SHP77 treated with DMSO at 0.1 percent for 48 hours (cell line): Measurements from ENCODE around the gene HDAC4.

Source experiments
- DNase-seq: peaks from one replicate; lab custom pipeline; 2025; lab: John Stamatoyannopoulos, UW

The HDAC4 gene

GRCh38 chr2:239201884-239202283 is 198.9 kb downstream of the HDAC4 start:
- DNase-seq, result no peak

DNA sequence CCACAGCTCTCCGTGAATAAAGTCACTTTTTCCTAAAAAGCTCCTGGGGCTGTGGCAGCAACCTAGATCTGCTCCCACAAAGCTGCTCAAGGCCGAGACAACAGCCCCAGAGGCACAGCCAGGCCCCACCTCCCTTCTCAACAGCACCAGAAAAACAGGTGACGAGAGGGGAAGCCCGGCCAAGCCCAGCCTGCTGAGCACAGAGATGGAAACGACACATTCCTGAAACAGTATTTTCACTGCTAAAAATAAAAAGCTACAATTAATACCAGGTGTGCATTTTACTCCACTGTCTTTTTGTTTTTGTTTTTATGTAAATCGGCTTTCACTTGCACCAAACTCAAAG is 199.3 kb downstream of the HDAC4 start:
- no peak for DNase-seq

- DNase-seq, result no peak
Observed at GRCh38 chr2:239200646-239201530, 199.9 kb downstream of the HDAC4 start.

DNA sequence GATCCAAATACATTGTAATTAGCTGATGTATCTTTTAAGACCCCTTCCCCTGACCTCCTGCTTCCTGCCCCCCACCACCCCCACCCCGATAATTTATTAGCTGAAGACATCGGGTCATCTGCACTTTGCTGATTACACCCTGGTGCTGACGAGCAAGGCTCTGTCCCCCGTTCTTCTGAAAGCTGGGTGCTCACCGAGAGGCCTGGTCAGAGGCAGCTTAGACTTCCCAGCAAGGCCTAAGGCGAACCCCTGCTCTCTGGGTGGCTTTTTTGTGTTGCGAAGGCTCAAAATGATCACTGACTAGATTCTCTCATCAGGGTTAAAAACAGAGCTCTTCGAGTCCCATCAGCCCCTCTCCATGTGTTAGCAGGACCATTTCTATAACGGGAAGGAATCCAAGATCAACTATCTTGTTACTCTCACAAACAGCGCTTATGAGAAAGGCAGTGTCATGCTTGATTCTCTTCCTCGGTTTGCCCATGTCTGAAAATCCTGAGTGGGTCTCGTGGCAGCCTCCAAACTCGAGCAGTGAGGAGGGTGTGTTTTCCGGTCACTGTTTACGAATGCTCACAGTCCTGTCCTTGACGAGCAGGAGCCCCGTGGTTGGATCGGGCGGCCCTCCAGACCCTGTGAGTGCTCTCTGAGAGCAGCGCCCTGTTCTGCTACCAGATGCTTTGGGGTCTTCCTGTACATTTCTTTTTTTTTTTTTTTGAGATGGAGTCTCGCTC is 201.6 kb downstream of the HDAC4 start:
- DNase-seq, result no peak

DNA sequence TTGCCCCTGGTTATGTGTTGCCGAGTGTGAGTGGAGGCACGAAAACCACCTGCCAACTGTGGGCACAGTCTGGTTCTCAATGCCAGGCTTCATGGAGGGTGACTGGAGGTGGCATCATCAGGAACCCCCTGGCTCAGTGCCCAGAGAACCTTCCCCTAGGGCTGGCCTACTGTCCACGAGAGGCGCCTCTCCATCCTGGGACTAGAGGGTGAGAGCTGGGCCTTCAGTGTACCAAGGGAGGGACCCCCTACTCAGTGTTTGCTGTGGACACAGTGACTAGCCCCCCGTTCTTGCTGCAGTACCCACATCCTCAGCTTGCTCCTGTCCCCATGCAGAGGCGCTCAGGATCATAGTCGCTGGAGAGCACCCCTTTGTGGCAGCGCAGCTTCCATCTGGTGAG is 202.6 kb downstream of the HDAC4 start:
- DNase-seq, result no peak

- no peak for DNase-seq
Observed at GRCh38 chr2:239197146-239197545, 203.7 kb downstream of the HDAC4 start.

DNA sequence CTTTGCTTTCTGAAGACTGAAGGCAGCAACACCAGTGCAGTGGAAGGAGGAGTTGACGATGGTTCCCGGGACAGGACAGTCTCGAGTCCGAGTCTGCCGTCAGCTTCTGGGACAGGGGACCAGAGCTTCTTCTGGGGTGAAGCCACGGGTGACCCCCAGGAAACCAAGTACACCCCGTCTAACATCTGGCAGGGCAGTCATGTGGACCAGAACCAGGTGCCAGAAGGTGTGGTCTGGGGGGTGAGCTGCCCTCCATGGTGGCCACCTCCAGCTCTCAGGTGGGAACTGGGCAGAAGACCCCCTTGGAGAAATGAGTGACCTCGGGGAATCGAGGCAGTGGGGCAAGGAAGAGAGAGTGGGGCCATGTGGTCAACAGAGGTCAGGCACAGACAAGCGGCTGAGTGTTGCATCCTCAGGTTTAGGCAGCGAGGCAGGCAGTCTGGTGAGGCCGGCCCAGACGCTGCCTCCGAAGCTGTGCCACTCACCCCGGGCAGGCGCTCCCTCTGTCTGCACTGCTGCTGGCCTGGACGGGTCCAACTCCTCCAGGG is 204.3 kb downstream of the HDAC4 start:
- no peak for DNase-seq

DNA sequence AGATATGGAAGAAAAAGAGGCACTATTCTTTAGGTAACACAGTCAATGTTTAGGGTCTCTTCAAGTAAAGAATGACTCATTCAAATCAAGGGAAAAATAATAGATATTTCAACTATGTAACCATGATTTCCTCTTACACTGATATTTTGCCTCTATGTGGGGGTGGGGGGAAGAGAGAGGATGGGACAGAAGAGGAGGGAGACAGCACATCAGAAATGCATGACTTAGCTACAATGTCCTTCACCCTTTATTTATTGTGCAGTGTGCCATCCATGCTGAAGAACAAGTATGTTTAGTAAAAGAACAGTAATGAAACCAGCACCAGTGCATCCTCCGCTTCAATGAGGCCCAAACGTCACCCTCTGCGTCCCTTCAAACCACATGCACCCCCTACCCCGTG is 204.8 kb downstream of the HDAC4 start:
- DNase-seq, result no peak

DNA sequence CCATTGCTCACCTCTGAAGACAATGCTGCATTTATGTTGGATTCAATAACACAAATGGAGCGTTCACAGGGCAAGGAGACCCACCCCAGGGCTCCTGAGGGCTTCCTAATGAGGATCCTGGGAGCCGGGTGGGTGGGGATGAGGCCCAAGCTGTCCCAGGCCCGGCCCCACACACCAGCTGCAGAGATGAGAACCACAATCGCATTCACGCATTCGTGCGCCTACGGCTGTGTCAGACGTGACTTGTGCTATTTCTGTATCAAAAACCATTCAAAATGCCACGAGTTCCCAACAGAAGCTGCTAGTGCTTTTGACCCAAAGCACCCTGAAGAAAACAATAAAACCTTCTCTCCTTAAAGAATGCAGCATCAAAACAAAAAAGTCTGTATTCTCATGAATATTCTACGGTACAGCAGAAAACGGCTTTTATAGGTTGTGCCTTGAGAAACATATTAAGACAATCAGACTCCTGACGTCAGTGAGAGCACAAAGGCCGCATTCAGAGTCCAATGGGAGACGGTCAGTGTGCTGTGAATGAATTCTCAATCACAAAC is 205.4 kb downstream of the HDAC4 start:
- DNase-seq, result no peak

DNA sequence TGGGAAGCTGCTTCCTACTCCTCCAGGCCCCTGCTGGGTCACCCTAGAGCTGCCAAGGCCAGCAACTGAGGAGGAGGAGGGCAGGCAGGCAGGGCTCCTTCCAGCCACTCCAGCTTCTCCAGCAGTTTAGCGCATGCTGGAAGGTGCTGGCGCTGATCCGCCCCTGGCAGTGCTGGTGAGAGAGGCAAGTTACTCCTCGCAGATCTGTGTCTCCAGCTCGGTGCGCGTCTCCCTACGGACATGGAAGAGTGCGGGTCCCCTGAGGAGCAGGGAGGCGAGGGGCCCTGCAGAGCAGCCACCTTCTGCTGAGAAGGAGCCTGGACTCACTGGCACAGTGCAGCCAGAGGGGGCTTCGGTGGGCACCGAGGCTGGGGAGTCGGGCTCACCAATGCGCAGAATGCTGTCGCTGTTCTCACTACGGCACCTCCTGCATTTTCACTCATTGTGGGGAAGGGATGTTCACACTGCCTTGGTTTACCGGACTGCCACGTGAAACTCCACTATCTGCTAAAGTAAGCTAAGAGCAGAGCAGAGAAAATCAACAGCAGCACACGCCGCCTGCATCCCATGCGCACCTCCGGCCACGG is 206.0 kb downstream of the HDAC4 start:
- DNase-seq, result no peak

- DNase-seq, result no peak
Observed at GRCh38 chr2:239193925-239194677, 206.7 kb downstream of the HDAC4 start.

DNA sequence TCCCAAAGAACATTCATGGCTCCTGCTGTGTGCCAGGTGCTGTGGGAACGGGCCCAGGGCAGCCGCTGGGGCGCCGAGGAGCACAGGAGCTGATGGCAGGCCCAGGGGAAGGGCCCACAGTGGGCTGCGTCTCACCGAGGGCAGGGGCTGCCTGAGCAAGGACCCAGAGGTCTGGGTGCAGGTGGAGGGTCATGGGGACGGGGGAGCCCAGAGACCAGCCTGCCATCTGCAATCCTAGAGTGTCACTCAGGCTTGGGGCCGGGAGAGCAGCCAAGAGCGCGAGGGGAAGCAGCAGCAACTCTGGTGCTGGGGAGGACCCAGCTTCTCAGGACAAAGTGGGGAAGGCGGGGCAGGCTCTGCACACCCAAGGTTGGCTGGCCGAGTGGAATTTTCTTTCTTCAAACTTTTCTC is 207.4 kb downstream of the HDAC4 start:
- DNase-seq, result no peak

GRCh38 chr2:239192975-239193374 is 207.8 kb downstream of the HDAC4 start:
- no peak for DNase-seq

- no peak for DNase-seq
Observed at GRCh38 chr2:239192456-239192855, 208.4 kb downstream of the HDAC4 start.

DNA sequence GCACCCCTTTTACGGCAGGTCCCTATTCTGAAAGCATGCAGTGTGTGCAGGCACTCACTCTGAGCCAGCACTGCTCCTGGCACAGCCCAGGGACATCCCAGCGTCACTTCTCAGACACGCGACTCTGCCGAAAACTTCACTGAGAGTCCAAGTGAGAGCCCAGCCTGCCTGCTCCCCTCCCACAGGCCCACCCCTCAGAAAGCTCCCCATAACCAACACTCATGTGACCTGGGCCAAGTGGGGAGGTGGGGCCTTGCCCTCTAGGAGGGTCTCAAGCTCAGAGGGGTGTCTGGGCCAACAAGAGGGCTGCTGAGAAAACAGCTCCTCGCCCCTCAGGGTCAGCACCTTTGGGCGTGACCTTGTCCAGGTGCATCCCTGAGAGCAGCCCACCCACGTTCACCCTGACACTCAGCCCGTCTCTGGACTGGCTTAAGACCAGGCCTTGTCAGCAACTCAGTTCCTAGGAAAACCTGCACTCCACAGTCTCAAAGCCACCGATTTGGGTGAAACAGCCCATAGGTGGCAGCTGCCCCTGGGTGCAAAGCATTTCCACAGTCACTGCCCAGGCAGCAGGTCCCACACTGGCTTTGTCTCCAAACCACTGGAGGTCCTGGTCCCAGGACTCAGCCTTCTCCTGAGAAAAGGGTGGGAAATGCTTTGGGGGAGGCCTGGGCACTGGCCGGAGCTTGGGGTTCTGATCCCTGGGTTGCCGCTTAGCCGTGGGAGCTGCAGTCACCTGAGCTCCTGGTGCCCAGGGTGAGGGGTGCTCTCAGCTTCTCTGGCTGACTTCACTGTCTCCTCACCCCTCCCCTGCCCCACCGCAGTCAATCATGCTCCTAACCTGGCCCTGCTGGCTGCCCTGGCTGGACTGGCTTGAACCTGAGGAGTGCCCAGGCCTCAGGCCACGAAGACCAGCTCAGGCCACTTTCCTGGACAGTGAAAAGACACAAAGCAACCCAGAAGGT is 209.6 kb downstream of the HDAC4 start:
- no peak for DNase-seq

GRCh38 chr2:239190361-239190760 is 210.5 kb downstream of the HDAC4 start:
- DNase-seq, result no peak

DNA sequence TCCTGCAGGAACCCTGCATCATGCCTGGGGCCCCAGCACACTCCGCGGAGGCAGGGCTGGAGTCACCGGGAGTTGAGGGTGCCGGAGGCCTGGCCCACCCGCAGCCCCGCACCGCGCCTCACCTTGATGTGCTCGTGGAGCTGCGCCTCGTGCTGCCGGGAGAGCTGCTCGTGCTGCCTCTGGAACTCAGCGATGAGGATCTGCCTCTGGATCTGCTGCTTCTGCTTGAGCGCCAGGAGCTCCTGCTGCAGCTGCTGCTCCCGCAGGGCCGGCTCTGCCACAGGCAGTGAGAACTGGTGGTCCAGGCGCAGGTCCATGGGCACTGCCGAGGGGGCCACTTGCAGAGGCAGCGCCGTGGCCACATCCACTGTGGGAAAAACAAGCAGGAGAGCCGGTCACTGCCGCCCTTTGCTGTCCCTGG is 211.1 kb downstream of the HDAC4 start:
- no peak for DNase-seq

DNA sequence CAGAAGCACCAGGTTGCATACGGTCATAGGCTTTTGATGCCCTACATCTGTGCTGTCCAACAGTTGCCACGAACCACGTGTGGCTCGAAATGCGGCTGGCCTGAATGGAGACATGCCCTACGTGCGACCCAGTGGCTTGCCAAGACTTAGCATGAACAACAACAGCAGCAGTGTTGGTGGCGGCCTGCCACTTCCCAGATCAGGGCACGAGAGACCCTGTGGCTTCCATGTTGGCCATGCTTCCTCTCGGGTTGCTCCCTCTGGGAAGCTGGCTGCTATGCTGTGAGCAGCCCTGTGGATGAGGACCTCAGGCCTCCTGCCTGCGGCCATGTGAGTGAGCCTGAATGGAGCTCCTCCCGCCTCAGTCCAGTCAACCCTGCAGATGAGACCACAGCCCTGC is 212.3 kb downstream of the HDAC4 start:
- DNase-seq, result no peak

DNA sequence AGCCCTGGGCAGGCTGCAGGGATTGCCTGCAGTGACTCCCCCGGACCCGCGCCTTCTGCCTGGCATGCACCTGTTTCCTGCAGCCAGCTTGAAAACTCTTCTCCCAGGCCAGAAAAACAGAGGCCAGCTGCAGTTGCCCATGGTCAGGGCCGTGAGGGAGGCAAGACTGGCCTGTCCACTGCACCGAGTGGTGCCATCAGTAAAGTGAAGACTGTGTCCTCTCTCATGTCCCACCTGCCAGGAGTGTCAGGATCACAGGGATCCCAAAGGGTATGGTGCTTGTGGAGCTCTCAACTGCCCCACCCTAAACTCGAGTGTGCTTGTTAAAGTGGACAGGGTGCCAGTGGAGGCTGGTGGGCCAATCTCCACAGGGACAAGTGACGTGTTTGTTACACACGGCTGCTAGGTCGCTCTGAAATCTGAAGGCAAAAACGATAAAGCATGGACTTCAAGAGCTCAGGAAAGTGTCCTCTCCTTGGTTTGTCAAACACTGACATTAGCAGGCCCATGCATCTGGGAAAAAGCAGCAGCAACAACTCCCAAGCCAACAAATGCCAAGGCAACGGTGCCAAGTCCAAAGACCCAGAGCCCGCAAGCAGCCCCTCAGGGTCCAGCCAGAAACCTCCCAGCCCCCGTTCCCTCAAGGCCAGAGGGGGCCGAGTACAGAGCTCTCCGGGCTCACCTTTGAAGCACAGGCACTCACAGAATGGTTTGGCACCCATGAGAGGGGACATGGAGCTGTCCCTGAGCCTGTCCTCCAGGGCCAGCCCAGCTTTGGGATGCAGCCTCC is 213.2 kb downstream of the HDAC4 start:
- DNase-seq, result no peak
